Esophagus mucosa (tissue), 1 donor: Measurements from ENCODE around the gene SLCO1B3. TPM values are rescaled to one million over a fixed set of nuclear protein-coding genes. Genes with fewer than 3 reads are reported as not detected.
"Not testable (repeated sequence)": the region's sequence is repeated elsewhere in the genome, so short reads cannot be mapped to it uniquely, and the experiment has no call there.

Source experiments
- ATAC-seq: fragments of 200-7000 bp; cut with Tn5 transposase; one replicate; pipeline ENCODE4 v1.9.1; 2020
- total RNA-seq: library from RNA; stranded (reverse); gene quantifications from one replicate; pipeline ENCODE4 v1.2.4, GENCODE V29; 2023
- donor health status: DM: yes; HTN: yes; CAD: no.

Gene SLCO1B3, protein sequence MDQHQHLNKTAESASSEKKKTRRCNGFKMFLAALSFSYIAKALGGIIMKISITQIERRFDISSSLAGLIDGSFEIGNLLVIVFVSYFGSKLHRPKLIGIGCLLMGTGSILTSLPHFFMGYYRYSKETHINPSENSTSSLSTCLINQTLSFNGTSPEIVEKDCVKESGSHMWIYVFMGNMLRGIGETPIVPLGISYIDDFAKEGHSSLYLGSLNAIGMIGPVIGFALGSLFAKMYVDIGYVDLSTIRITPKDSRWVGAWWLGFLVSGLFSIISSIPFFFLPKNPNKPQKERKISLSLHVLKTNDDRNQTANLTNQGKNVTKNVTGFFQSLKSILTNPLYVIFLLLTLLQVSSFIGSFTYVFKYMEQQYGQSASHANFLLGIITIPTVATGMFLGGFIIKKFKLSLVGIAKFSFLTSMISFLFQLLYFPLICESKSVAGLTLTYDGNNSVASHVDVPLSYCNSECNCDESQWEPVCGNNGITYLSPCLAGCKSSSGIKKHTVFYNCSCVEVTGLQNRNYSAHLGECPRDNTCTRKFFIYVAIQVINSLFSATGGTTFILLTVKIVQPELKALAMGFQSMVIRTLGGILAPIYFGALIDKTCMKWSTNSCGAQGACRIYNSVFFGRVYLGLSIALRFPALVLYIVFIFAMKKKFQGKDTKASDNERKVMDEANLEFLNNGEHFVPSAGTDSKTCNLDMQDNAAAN
- 1.2 TPM for total RNA-seq

GRCh38 chr12:20810487-20810886, at the start of gene SLCO1B3:
Gene SLCO1B3 (plus strand): TSS chr12:20810705. CDS start chr12:20815739, 5,034 bp downstream.
- ATAC-seq = no peak

DNA sequence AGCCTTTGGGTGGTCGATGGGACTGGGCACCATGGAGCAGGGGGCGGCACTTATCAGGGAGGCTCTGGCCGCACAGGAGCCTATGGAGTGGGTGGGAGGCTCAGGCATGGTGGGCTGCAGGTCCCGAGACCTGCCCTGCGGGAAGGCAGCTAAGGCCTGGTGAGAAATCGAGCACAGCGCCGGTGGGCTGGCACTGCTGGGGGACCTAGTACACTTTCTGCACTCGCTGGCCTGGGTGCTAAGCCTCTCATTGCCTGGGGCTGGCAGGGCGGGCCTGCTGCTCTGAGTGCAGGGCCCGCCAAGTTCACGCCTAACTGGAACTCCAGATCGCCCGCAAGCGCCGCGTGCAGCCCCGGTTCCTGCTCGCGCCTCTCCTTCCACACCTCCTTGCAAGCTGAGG, 33.1 kb upstream of the SLCO1B3 start:
- no peak for ATAC-seq

DNA sequence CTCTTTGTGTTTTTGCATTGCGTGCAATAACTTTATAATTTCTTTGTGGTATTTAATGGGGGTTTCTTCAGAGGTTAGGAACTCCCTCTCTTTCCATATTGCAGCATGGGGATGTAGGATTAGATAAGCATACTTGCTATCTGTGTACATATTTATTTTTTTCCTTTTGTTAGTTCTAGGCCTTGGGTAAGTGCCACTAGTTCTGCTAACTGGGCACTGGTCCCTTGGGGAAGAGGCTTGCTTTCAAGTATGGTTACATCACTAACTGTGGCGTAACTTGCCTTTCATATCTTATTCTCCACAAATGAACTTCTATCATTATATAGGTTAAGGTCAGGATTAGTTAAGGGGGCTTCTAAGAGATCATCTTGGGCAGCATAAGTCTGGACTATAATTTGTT, 31.5 kb upstream of the SLCO1B3 start:
- ATAC-seq = no peak

GRCh38 chr12:20779971-20780370, 30.5 kb upstream of the SLCO1B3 start:
- ATAC-seq = not testable (repeated sequence)

- not testable (repeated sequence) for ATAC-seq
These were observed 26.6 kb upstream of the SLCO1B3 start for GRCh38 chr12:20783796-20784357.

GRCh38 chr12:20792971-20793370, 17.5 kb upstream of the SLCO1B3 start:
- ATAC-seq = no peak

- ATAC-seq = no peak
These were observed 12.0 kb upstream of the SLCO1B3 start for GRCh38 chr12:20798554-20798953.

DNA sequence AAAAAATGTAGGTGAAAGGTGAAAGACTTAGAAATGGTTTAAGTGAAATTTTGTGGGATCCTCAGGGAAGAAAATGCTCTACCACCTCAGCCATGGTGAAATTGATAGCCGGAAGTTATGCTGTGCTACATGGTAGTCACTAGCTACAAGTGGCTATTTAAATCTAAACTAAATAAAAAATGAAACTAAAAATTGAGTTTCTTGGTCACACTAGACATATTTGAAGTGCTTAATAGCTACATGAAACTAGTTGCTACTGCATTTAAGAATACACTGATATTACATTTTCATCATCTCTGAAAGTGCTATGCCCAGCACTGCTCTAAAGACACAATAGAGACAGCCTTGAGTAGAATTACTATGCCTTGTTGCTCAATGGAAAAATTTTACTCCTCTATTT, 10.3 kb upstream of the SLCO1B3 start:
- ATAC-seq = no peak

GRCh38 chr12:20801035-20801434, 9.5 kb upstream of the SLCO1B3 start:
- no peak for ATAC-seq

- ATAC-seq = no peak
These were observed 4.6 kb upstream of the SLCO1B3 start for GRCh38 chr12:20805921-20806320.

DNA sequence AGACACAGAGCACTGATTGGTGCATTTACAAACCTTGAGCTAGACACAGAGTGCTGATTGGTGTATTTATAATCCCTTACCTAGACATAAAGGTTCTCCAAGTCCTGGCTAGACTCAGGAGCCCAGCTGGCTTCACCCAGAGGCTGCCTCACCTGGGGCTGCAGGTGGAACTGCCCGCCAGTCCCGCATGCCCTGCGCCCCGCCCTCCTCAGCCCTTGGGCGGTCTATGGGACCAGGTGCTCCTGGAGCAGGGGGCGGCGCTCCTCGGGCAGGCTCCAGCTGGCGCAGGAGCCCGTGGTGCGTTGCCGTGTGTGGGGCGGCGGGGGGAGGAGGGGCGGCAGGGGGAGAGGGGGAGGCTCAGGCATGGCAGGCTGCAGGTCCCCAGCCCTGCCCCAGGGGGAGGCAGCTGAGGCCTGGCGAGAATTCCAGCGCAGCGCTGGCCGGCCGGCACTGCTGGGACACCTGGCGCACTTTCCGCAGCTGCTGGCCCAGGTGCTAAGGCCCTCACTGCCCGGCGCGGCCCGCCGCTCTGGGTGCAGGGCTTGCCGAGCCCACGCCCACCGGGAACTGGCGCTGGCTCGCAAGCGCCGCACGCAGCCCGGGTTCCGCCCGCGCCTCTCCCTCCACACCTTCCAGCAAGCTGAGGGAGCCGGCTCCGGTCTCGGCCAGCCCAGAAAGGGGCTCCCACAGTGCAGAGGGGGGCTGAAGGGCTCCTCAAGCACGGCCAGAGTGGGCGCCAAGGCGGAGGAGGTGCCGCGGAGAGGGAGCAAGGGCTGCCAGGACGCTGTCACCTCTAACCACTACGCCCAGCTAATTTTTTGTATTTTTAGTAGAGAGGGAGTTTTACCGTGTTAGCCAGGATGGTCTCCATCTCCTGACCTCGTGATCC, 3.1 kb upstream of the SLCO1B3 start:
- no peak for ATAC-seq

- no peak for ATAC-seq
These were observed 2.0 kb upstream of the SLCO1B3 start for GRCh38 chr12:20808521-20808920.

DNA sequence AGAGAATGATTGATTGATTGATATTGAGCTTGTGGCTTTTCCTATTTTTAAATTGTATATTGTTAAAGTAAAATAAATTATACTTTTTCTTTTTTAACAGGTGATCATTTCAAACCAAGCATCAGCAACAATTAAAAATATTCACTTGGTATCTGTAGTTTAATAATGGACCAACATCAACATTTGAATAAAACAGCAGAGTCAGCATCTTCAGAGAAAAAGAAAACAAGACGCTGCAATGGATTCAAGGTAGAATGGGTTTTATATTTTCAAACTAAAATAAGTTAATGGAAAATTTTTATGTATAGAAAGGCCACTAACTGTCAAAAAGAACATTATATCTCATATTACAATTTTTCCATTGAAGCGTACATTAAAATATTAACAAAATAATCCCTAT, 5.1 kb downstream of the SLCO1B3 start:
- ATAC-seq = no peak

DNA sequence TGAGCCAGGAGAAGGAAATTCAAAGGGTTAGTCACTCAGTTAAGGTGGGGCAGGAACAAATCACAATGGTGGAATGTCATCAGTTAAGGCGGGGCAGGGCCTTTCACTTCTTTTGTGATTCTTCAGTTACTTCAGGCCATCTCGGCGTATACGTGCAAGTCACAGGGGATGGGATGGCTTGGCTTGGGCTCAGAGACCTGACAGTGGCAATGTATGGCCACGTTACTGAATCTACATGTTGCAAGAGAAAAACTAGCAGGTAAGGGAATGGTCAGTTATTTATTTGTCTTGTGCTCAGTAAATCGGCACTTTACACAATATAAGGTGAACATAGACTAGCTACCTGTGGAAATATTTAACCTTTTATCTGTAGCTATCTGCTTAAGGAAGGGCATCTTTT, 11.9 kb downstream of the SLCO1B3 start:
- ATAC-seq = no peak

DNA sequence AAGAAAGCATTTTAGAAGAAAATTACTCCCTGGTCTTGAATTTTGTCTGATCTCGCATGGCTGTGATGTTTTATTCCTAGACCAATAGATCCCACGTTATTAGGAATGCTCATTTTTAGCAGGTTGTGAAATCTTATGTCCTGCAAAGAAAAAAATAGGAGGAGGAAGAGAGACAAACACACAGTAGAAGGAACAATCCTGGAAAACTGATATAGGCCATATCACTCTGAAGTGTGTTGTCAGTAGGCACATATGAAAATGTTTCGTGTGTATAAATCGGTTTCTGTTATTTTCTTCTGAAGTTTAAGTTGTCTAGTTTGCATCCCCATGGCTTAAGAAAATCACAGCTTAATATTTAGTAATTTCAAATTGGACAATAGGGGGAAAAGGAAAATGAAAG, 12.4 kb downstream of the SLCO1B3 start:
- no peak for ATAC-seq

GRCh38 chr12:20829919-20830318, 19.4 kb downstream of the SLCO1B3 start:
- ATAC-seq = no peak

DNA sequence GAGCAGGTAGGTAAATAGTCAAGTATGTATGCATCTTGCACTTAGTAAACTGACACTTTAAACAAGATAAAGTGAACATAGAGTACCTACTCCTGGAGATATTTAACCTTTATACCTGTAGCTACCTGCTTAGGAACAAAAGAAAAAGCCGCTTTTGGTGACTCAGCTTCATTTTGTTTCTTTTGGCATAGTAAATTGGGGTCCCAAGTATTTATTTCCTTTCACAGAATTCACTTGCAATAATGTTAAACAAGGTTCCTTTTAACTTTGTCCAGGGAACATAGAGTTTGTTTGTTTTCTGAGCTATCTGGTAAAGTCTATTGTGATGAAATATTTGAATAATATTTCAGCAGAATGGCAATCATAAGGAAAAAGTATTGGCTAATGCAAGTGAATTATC, 20.0 kb downstream of the SLCO1B3 start:
- ATAC-seq = no peak

- no peak for ATAC-seq
These were observed 22.4 kb downstream of the SLCO1B3 start for GRCh38 chr12:20832911-20833310.

DNA sequence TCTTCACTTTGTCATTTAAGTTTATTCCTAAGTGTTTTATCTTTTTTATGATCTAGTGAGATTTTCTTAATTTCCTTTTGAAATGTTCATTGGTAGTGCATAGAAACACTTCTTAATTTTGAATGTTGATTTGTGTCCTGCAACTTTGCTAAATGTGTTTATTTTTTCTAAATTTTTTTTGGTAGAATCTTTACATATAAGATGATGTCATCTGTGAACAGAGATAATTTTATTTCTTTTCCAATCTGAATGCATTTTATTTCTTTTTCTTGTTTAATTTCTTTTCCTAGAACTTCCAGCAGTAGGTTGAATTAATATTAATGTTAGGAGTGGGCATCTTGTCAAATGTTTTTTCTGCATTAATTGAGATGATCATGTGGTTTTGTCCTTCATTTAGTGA, 42.1 kb downstream of the SLCO1B3 start:
- no peak for ATAC-seq

GRCh38 chr12:20863056-20863455, 52.6 kb downstream of the SLCO1B3 start:
- ATAC-seq = no peak

DNA sequence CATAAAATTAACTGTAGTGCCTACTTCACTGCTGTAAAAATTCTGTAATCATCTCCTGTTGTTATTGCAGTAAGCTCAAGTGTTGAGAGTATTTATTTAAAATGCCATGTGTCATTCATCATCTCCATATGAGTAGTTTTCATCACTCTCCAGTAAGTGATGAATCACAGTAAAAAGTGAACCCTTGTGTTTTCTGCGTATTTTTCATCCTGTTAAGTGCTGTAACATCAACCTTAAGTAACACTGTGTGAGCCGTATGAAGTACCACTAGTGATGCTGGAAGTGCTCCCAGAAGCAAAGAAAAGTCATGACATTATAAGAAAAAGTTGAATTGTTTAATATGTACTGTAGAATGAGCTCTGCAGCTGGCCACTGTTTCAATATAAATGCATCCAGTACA, 55.4 kb downstream of the SLCO1B3 start:
- no peak for ATAC-seq

DNA sequence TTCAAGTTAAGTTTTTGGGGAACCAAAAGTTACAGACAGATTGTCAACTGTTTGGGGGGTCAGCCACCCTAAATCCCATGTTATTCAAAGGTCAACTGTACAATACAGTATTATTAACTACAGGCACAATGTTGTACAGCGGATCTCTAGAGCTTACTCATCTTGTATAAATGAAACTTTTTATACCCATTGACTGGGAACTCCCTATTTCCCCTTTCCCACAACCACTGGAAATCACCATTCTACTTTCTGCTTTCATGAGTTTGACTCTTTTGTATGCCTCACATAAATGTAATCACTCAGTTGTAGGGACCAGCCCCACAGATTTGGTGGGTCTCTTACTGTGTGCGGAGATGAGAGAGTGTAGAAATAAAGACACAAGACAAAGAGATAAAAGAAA, 57.8 kb downstream of the SLCO1B3 start:
- ATAC-seq = no peak

DNA sequence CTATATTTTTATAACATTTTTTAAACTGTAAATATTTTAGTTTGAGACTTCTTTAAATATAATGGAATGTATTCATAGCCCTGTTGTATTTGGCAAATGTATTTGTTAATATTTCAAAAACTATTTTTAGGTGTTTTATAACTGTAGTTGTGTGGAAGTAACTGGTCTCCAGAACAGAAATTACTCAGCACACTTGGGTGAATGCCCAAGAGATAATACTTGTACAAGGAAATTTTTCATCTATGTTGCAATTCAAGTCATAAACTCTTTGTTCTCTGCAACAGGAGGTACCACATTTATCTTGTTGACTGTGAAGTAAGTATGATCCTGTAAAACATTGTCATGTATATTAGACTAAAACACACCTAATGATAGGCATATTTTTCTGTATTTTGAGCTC, 72.8 kb downstream of the SLCO1B3 start:
- no peak for ATAC-seq
